Thyroid gland (tissue), 4 donors: ENCODE data around the gene NOC4L. TPM values are rescaled to one million over a fixed set of nuclear protein-coding genes. Genes with fewer than 3 reads are reported as not detected.

Experiments
- DNase-seq, 2 donors: peaks; one replicate each; pipeline ENCODE4 v3.0.0-alpha.2; 2019
- H3K27ac ChIP-seq, 3 donors: fragments of 200-600 bp; sonication (generic); 1 replicate in 2 of 3; 2 replicates in 1 of 3; pipeline ENCODE4 v1.5.1; 2016 to 2019; ENCODE audit warnings: mild to moderate bottlenecking in 1 of 3, moderate library complexity in 1 of 3
- H3K27me3 ChIP-seq: fragments of 200-600 bp; sonication (generic); one replicate; pipeline ENCODE4 v1.5.1; 2019
- H3K36me3 ChIP-seq, 2 donors: fragments of 200-600 bp; sonication (generic); one replicate each; pipeline ENCODE4 v1.5.1; 2016 to 2019
- H3K4me1 ChIP-seq, 2 donors: fragments of 200-600 bp; sonication (generic); one replicate each; pipeline ENCODE4 v1.5.1; 2017 to 2019
- H3K4me3 ChIP-seq, 3 donors: fragments of 200-600 bp; sonication (generic); replicated peaks in 1 of 3; 1 replicate in 2 of 3; 2 replicates in 1 of 3; pipeline ENCODE4 v1.5.1; 2016; ENCODE audit warnings: mild to moderate bottlenecking in 1 of 3
- H3K9me3 ChIP-seq: fragments of 200-600 bp; sonication (generic); one replicate; pipeline ENCODE4 v1.5.1; 2017
- POLR2A ChIP-seq, 2 donors: fragments of 450-650 bp; IDR thresholded peaks; one replicate each; pipeline ENCODE4 v1.6.1; 2017; ENCODE audit warnings: antibody characterized with exemption in 2 of 2, mild to moderate bottlenecking in 2 of 2, moderate library complexity in 1 of 2
- WGBS, 2 donors: methylation state at CpG; one replicate each; pipeline ENCODE4 v1.1.5; 2017; 5-methylcytosine and 5-hydroxymethylcytosine counted together
- intact Hi-C: fragments of 100-400 bp; cut with DNase I; formaldehyde crosslinking; loops from one replicate; pipeline ENCODE4 v1.15.1; 2023
- total RNA-seq, 4 donors: library from RNA; depleted of rRNA; stranded (reverse); fragments of >200 nt; gene quantifications; one replicate each; pipeline ENCODE4 v1.2.3, GENCODE V29; 2016
- TF ChIP-seq, protein P1 (sequence below), 6 experiments: fragments of 200-600 bp in 3 of 6; fragments of 450-650 bp in 3 of 6; sonication (generic) in 3 of 6; IDR thresholded peaks; one replicate each; pipeline ENCODE4 v1.5.1; 2016 to 2019; ENCODE audit warnings: antibody characterized with exemption in 6 of 6, mild to moderate bottlenecking in 2 of 6, inconsistent platforms in 1 of 6, moderate library complexity in 1 of 6

NOC4L gene
- total RNA-seq, 4 donors from 2014 or later, result 9.3 to 22.4 (median 10.1) TPM

DNA sequence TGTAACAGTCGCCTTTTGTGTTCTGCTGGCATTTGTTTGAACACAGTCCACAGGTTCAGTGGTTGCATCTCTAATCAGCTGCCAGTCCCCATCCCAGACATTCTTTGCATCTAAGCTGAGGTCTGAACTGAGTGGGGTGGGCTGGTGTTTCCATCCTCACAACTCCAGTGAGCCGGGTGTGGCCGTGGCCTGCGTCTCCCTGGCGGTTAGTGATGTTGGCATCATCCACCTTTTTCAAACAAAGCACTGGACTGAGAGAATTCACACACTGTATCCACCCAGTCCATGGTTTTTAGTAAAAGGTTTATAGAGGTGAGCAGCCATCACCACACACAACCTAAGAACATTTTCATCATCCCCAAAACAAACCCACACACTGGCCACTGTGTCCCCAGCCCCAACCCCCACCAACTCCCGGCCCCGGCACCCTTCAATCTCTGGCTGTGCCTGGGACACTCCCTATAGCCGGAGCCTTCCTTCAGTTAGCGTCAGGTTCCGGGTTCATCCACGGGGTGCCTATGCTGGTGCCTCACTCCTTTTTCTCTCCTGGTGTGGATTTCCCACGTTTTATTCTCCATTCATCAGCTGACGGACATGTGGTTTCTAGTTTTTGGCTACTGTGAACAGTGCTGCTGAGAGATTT lies 6.7 kb upstream of the NOC4L start:
- TF ChIP-seq POLR2A (IDR thresholded peaks at IDR 0.05), result no peak
- TF ChIP-seq, protein P1, sequence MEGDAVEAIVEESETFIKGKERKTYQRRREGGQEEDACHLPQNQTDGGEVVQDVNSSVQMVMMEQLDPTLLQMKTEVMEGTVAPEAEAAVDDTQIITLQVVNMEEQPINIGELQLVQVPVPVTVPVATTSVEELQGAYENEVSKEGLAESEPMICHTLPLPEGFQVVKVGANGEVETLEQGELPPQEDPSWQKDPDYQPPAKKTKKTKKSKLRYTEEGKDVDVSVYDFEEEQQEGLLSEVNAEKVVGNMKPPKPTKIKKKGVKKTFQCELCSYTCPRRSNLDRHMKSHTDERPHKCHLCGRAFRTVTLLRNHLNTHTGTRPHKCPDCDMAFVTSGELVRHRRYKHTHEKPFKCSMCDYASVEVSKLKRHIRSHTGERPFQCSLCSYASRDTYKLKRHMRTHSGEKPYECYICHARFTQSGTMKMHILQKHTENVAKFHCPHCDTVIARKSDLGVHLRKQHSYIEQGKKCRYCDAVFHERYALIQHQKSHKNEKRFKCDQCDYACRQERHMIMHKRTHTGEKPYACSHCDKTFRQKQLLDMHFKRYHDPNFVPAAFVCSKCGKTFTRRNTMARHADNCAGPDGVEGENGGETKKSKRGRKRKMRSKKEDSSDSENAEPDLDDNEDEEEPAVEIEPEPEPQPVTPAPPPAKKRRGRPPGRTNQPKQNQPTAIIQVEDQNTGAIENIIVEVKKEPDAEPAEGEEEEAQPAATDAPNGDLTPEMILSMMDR (IDR thresholded peaks at IDR 0.05), result no peak
- intact Hi-C loops, result no loop called here
- no peaks in the 10 kb centered on the region for H3K27me3 ChIP-seq
- no peak overlapping the region for H3K4me3 ChIP-seq
- DNase-seq, result no peak
- H3K9me3 ChIP-seq, result no peaks in the 10 kb centered on the region
- 81 to 86% methylated on average over 13 of the region's 13 CpGs for WGBS, 2 donors
- H3K36me3 ChIP-seq, result peaks cover 32 to 37% of the 10 kb centered on the region in 2 donors
- peaks cover 0 to 4% of the 10 kb centered on the region in 2 donors for H3K4me1 ChIP-seq
- no peak overlapping the region for H3K27ac ChIP-seq

DNA sequence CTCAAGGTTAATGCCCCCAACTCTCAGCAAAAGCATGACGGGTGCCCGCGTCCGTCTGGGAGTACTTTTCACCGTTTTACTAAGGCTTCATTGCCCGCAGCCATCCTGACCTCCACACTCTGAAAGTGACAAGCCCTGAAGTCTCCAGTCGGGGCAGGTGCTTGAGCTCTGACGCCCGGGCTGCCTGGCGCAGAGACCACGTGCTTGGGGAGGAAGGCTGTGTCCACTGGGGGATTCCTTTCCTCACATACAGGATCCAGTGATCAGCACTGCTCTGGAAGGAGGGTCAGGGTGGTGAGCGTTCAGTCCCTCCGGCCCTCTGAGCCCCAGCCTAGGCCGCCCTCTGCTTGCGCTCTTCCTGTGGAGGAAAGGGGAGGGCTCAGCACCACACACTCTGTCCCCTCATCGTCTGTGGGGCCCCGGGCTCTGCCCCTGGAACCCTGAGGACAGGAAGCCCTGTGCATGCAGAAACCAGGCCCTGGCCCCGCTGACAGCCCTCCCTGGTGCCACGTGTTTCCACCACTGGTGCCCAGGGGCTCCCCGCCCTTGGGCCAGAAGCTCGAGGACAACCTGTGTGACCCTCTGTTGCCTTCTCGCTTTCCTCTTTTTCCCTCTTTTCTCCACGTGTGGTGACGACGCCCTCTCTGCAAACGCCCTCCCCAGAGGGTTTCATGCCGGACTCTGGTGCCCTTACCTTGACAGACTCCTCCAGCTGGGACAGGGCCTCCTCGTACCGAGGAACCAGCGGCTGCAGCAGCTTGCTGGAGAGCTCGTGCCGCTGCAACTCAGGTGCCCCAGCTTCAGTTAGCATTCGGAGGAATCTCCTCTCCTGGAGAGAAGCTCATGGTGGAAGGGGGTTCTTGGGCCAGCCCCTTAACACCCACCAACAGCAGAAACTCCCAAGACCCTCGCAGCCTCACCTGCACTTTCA lies 5.1 kb upstream of the NOC4L start:
- Histone ChIP-seq H3K4me1 (peaks cover 10 to 14% of the 10 kb centered on the region in 2 donors), H3K4me3 (no peak overlapping the region), H3K27me3 (no peaks in the 10 kb centered on the region), H3K36me3 (peaks cover 32 to 37% of the 10 kb centered on the region in 2 donors), H3K27ac (no peak overlapping the region), H3K9me3 (no peaks in the 10 kb centered on the region)
- intact Hi-C loops, result no loop called here
- peak in 1 of 2 donors; percentile 1 for DNase-seq
- TF ChIP-seq, protein P1 (IDR thresholded peaks at IDR 0.05), result no peak
- TF ChIP-seq POLR2A (IDR thresholded peaks at IDR 0.05), result no peak
- 92 to 97% methylated on average over 28 to 34 of the region's 34 CpGs for WGBS, 2 donors

DNA sequence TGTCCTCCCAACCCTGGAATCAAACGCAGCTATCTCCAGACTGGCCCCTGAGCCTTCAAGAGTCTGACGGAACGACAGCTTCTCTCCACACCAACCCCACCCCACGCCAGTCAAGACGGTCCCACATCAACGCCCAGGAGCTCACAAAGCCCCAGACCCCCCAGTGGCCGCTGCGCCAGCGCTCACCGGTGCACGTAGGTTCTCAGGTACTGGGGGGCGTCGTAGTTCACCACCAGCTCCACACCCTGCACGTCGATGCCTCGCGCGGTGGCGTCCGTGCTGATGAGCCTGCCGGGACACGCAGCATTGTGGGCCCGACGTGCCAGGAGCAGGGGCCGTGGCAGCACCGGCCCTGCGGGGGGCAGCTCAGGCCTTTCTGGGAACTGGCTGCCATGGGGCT lies 4.3 kb upstream of the NOC4L start:
- peak in 1 of 2 donors; percentile 3 for DNase-seq
- Histone ChIP-seq H3K27me3 (no peaks in the 10 kb centered on the region), H3K9me3 (no peaks in the 10 kb centered on the region), H3K36me3 (peaks cover 32 to 37% of the 10 kb centered on the region in 2 donors), H3K27ac (no peak overlapping the region), H3K4me1 (peaks cover 13 to 15% of the 10 kb centered on the region in 2 donors), H3K4me3 (no peak overlapping the region)
- 95 to 97% methylated on average over 22 to 26 of the region's 27 CpGs for WGBS, 2 donors
- no peak for TF ChIP-seq POLR2A (IDR thresholded peaks at IDR 0.05)
- TF ChIP-seq, protein P1 (IDR thresholded peaks at IDR 0.05), result no peak
- intact Hi-C loops, result loop anchor here (10.0 kb wide), 2 partner anchors 55 to 355 kb away; partner anchors contain the start of gene FBRSL1

DNA sequence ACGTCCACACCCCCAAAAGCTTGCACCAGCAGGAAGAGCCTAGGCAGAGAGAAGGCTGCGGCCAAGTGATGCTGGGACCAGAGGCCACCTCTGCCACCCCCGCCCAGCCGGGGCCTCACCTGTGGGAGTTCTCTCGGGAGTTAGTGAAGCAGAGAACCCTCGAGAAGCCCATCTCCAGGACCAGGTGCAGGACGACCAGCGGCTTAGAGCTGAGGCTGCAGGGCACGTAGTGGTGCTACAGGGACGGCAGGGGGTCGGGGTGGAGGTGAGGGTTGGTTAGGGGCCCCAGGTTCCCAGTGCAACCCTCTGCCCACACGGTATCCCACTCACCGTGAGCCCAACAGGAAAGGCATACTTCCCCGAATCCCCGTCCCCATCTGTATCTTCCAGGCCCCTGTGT lies 3.8 kb upstream of the NOC4L start:
- no peak for TF ChIP-seq POLR2A (IDR thresholded peaks at IDR 0.05)
- TF ChIP-seq, protein P1 (IDR thresholded peaks at IDR 0.05), result no peak
- 82 to 94% methylated on average over 6 to 10 of the region's 15 CpGs for WGBS, 2 donors
- Histone ChIP-seq H3K4me3 (no peak overlapping the region), H3K27me3 (no peaks in the 10 kb centered on the region), H3K36me3 (peaks cover 32 to 37% of the 10 kb centered on the region in 2 donors), H3K27ac (no peak overlapping the region), H3K9me3 (no peaks in the 10 kb centered on the region), H3K4me1 (peaks cover 18 to 21% of the 10 kb centered on the region in 2 donors)
- DNase-seq, result peak in 1 of 2 donors; percentile 1
- intact Hi-C loops, result loop anchor here (10.0 kb wide), 2 partner anchors 56 to 354 kb away; partner anchors contain the start of gene FBRSL1
